ENCODE measurements around the gene TARP.

DNA sequence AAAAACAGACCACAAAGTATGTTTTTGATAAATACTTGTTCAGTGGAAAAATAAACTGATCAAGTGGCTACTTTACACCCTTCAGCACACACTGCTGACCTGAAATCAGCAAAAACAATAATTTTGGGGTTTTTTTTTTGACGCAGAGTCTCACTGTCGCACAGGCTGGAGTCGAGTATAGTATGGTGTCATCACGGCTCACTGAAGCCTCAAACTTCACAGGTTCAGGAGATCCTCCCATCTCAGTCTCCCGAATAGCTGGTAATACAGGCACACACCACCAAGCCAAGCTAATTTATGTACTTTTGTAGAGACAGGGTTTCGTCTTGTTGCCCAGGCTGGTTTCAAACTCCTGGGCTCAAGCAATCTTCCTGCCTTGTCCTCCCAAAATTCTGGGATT is 30.6 kb downstream of the TARP start:
- no peak for TF ChIP-seq CTCF (IDR thresholded peaks at IDR 0.05)
- TF ChIP-seq POLR2A (IDR thresholded peaks at IDR 0.05), result no peak
